IMR-90 (cell line): Measurements from ENCODE around the gene ADPRHL1.

Experiments
- CEBPB ChIP-seq: IDR thresholded peaks from 2 replicates; pipeline ENCODE4 v1.6.1; 2012; ENCODE audit warnings: low read depth, low read length, improper control_type of control experiment
- CHD1 ChIP-seq: IDR thresholded peaks from 2 replicates; pipeline ENCODE4 v1.6.1; 2012; ENCODE audit warnings: low read depth, low read length, improper control_type of control experiment
- POLR2A ChIP-seq: IDR thresholded peaks from 2 replicates; pipeline ENCODE4 v1.6.1; 2012; ENCODE audit warnings: mild to moderate bottlenecking, low read depth, low read length
- SMC3 ChIP-seq: fragments of 150-350 bp; IDR thresholded peaks from 2 replicates; pipeline ENCODE4 v1.6.1; 2016; ENCODE audit warnings: low read depth, mild to moderate bottlenecking, antibody characterized with exemption, low read length, moderate library complexity
- TF ChIP-seq, protein P1 (sequence below): conservative IDR thresholded peaks from 2 replicates; pipeline ENCODE4 v1.5.1; 2012; ENCODE audit warnings: mild to moderate bottlenecking, low read depth, low read length, improper control_type of control experiment

DNA sequence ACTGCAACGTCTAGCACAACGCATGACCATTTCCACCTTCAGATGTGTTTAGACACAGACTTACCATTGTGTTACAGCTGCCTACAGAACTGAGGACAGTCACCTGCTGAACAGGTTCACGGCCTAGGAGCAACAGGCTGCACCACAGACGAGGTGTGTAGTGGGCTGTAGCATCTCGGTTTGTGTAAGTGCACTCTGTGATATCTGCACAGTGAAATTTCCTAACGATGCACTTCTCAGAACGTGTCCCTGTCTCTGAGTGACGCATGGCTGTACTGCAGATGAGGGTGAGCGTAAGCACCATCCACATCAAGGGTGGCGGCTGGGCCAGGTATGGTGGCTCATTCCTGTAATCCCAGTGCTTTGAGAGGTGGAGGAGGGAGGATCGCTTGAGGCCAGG lies 22.0 kb upstream of the ADPRHL1 start:
- TF ChIP-seq, protein P1, sequence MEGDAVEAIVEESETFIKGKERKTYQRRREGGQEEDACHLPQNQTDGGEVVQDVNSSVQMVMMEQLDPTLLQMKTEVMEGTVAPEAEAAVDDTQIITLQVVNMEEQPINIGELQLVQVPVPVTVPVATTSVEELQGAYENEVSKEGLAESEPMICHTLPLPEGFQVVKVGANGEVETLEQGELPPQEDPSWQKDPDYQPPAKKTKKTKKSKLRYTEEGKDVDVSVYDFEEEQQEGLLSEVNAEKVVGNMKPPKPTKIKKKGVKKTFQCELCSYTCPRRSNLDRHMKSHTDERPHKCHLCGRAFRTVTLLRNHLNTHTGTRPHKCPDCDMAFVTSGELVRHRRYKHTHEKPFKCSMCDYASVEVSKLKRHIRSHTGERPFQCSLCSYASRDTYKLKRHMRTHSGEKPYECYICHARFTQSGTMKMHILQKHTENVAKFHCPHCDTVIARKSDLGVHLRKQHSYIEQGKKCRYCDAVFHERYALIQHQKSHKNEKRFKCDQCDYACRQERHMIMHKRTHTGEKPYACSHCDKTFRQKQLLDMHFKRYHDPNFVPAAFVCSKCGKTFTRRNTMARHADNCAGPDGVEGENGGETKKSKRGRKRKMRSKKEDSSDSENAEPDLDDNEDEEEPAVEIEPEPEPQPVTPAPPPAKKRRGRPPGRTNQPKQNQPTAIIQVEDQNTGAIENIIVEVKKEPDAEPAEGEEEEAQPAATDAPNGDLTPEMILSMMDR: no peak
- TF ChIP-seq CEBPB: no peak
- no peak for TF ChIP-seq POLR2A
- no peak for TF ChIP-seq SMC3
- no peak for TF ChIP-seq CHD1
